SK-N-MC (cell line): ENCODE data around the gene THEM4.

Experiments
- EZH2 ChIP-seq: fragments of 200-600 bp; sonication (generic); IDR thresholded peaks from one replicate; pipeline ENCODE4 v1.6.1; 2017; ENCODE audit warnings: antibody characterized with exemption
- FOXP2 ChIP-seq: optimal IDR thresholded peaks from 2 replicates; pipeline ENCODE3; 2011; ENCODE audit warnings: mild to moderate bottlenecking, moderate library complexity; ENCODE audit not compliant: insufficient read depth; ENCODE audit errors: extremely low read length, control extremely low read depth
- POLR2AphosphoS5 ChIP-seq: IDR thresholded peaks from 2 replicates; pipeline ENCODE4 v1.6.1; 2012; ENCODE audit warnings: mild to moderate bottlenecking, low read depth, low read length, borderline replicate concordance

GRCh38 chr1:151918156-151918555 is 8.8 kb upstream of the THEM4 start:
- TF ChIP-seq POLR2AphosphoS5, result no peak
- no peak for TF ChIP-seq EZH2
- TF ChIP-seq FOXP2, result no peak
